GM18520 (cell line): ENCODE data around the gene SYNPO.
A peak's percentile ranks its signal among the peaks of the same experiment; 100 is the strongest.

ENCODE experiments used
- ATAC-seq: cut with Tn5 transposase; IDR thresholded peaks from one replicate; pipeline ENCODE4 v1.9.1; 2021; ENCODE audit not compliant: unreplicated experiment

The SYNPO gene

GRCh38 chr5:150689120-150689519, 48.7 kb downstream of the SYNPO start:
- ATAC-seq: no peak

- no peak for ATAC-seq
Observed at GRCh38 chr5:150690760-150691159, 50.3 kb downstream of the SYNPO start.

GRCh38 chr5:150692276-150692675, 51.8 kb downstream of the SYNPO start:
- ATAC-seq: no peak

GRCh38 chr5:150694612-150695011, 54.2 kb downstream of the SYNPO start:
- ATAC-seq: no peak

GRCh38 chr5:150700246-150700593, 59.8 kb downstream of the SYNPO start:
- no peak for ATAC-seq

- ATAC-seq: peak; percentile 88
Observed at GRCh38 chr5:150700594-150701377, 60.3 kb downstream of the SYNPO start, which contains the start of gene RBM22. TSS of gene RBM22 (minus strand) at chr5:150701062. CDS start at chr5:150700985, 77 bp downstream.

- ATAC-seq: no peak
Observed at GRCh38 chr5:150703762-150704161, 63.3 kb downstream of the SYNPO start.

GRCh38 chr5:150706776-150707390, 66.4 kb downstream of the SYNPO start:
- no peak for ATAC-seq
